Tibial artery (tissue), 4 donors: ENCODE data around the gene RND1.
"Not testable (repeated sequence)": the region's sequence is repeated elsewhere in the genome, so short reads cannot be mapped to it uniquely, and the experiment has no call there.

ENCODE experiments used
- DNase-seq, 2 donors: peaks; one replicate each; pipeline ENCODE4 v3.0.0-alpha.2; 2019
- H3K27ac ChIP-seq, 2 donors: fragments of 200-600 bp; sonication (generic) in 1 of 2; 1 replicate in 1 of 2; 2 replicates in 1 of 2; pipeline ENCODE4 v1.5.1; 2018 to 2019; ENCODE audit warnings: mild to moderate bottlenecking in 1 of 2
- H3K27me3 ChIP-seq, 2 donors: fragments of 200-600 bp; sonication (generic) in 1 of 2; one replicate each; pipeline versions ENCODE4 v1.5.1 to v1.6.0; 2016 to 2019
- H3K36me3 ChIP-seq, 3 donors: fragments of 200-600 bp; sonication (generic) in 2 of 3; one replicate each; pipeline ENCODE4 v1.5.1; 2016 to 2019; ENCODE audit warnings: mild to moderate bottlenecking in 2 of 3
- H3K4me1 ChIP-seq, 4 donors: fragments of 200-600 bp; sonication (generic) in 2 of 4; 1 replicate in 3 of 4; 2 replicates in 1 of 4; pipeline ENCODE4 v1.5.1; 2016 to 2019
- H3K4me3 ChIP-seq, 2 donors: fragments of 200-600 bp; sonication (generic) in 1 of 2; 1 replicate in 1 of 2; 2 replicates in 1 of 2; pipeline ENCODE4 v1.5.1; 2018 to 2019; ENCODE audit warnings: mild to moderate bottlenecking in 2 of 2
- H3K9me3 ChIP-seq, 3 donors: fragments of 200-600 bp; sonication (generic) in 1 of 3; one replicate each; pipeline ENCODE4 v1.5.1; 2016 to 2019
- CTCF ChIP-seq, 2 experiments: fragments of 200-600 bp in 1 of 2; fragments of 450-650 bp in 1 of 2; IDR thresholded peaks; one replicate each; pipeline ENCODE4 v1.5.1; 2017 to 2019; ENCODE audit warnings: antibody characterized with exemption in 2 of 2, mild to moderate bottlenecking in 1 of 2, moderate library complexity in 1 of 2
- intact Hi-C: fragments of 100-400 bp; cut with DNase I; formaldehyde crosslinking; loops from one replicate; pipeline ENCODE4 v1.15.0; 2023; ENCODE audit warnings: low total_unique reads

The RND1 gene

GRCh38 chr12:48865281-48866051 lies at the start of gene RND1:
Gene RND1 (minus strand): TSS chr12:48865870. CDS start chr12:48865767, 103 bp downstream.
- Histone ChIP-seq H3K4me3 (peak within 1 kb of the TSS; percentile 56 to 69), H3K27ac (peak within 1 kb of the TSS; percentile 41 to 48), H3K4me1 (peaks cover 0 to 12% (median 9%) of the 10 kb centered on the region in 4 donors), H3K27me3 (peaks cover 0 to 30% of the 10 kb centered on the region in 2 donors), H3K9me3 (no peaks in the 10 kb centered on the region), H3K36me3 (no peaks in the 10 kb centered on the region)
- TF ChIP-seq CTCF (IDR thresholded peaks at IDR 0.05): no peak
- peak; percentile 92 to 95 for DNase-seq
- intact Hi-C loops: loop anchor here (10.0 kb wide), 1 partner anchor 119 kb away; no protein-coding TSS in a partner anchor

GRCh38 chr12:48910196-48910595 lies 44.5 kb upstream of the RND1 start:
- H3K27me3 ChIP-seq: no peaks in the 10 kb centered on the region
- TF ChIP-seq CTCF (IDR thresholded peaks at IDR 0.05): no peak

GRCh38 chr12:48909698-48910097 lies 44.0 kb upstream of the RND1 start:
- DNase-seq, H3K9me3 ChIP-seq, H3K27ac ChIP-seq, H3K4me1 ChIP-seq, H3K4me3 ChIP-seq, H3K36me3 ChIP-seq, H3K27me3 ChIP-seq: not testable (repeated sequence)
- intact Hi-C loops: loop anchor here (1.0 kb wide), 1 partner anchor 35 kb away; no protein-coding TSS in a partner anchor

More at GRCh38 chr12:48910196-48910595, 44.5 kb upstream of the RND1 start:
- DNase-seq: no peak
- intact Hi-C loops: loop anchor here (1.0 kb wide), 1 partner anchor 36 kb away; no protein-coding TSS in a partner anchor
- H3K4me1 ChIP-seq: no peaks in the 10 kb centered on the region
- no peaks in the 10 kb centered on the region for H3K36me3 ChIP-seq
- H3K4me3 ChIP-seq: no peak overlapping the region
- H3K27ac ChIP-seq: no peak overlapping the region
- H3K9me3 ChIP-seq: no peaks in the 10 kb centered on the region

- Histone ChIP-seq H3K9me3 (no peaks in the 10 kb centered on the region), H3K4me3 (no peak overlapping the region), H3K27me3 (no peaks in the 10 kb centered on the region), H3K27ac (no peak overlapping the region), H3K4me1 (peaks cover 0 to 13% (median 5%) of the 10 kb centered on the region in 4 donors), H3K36me3 (no peaks in the 10 kb centered on the region)
- intact Hi-C loops: no loop called here
- no peak for TF ChIP-seq CTCF (IDR thresholded peaks at IDR 0.05)
- no peak for DNase-seq
Measured at GRCh38 chr12:48907245-48907644, 41.6 kb upstream of the RND1 start.

- Histone ChIP-seq H3K9me3 (no peaks in the 10 kb centered on the region), H3K27me3 (no peaks in the 10 kb centered on the region), H3K4me3 (peak overlapping the region; percentile 35 to 46), H3K4me1 (peaks cover 0 to 13% (median 5%) of the 10 kb centered on the region in 4 donors), H3K27ac (no peak overlapping the region), H3K36me3 (no peaks in the 10 kb centered on the region)
- peak; percentile 19 to 49 for TF ChIP-seq CTCF (IDR thresholded peaks at IDR 0.05)
- intact Hi-C loops: no loop called here
- DNase-seq: peak; percentile 58 to 81
Measured at GRCh38 chr12:48903982-48904411, 38.3 kb upstream of the RND1 start.

- no peak for TF ChIP-seq CTCF (IDR thresholded peaks at IDR 0.05)
- Histone ChIP-seq H3K4me3 (peak overlapping the region; percentile 35 to 46), H3K36me3 (no peaks in the 10 kb centered on the region), H3K9me3 (no peaks in the 10 kb centered on the region), H3K27ac (no peak overlapping the region), H3K4me1 (peaks cover 0 to 13% (median 5%) of the 10 kb centered on the region in 4 donors), H3K27me3 (no peaks in the 10 kb centered on the region)
- intact Hi-C loops: no loop called here
- DNase-seq: no peak
Measured at GRCh38 chr12:48903363-48903981, 37.8 kb upstream of the RND1 start.
